GM21576 (cell line): ENCODE data around the gene C5AR1.
"Not testable (repeated sequence)": the region's sequence is repeated elsewhere in the genome, so short reads cannot be mapped to it uniquely, and the experiment has no call there.

Source experiments
- ATAC-seq: cut with Tn5 transposase; IDR thresholded peaks from one replicate; pipeline ENCODE4 v1.9.1; 2021; ENCODE audit warnings: mild to moderate bottlenecking, moderate library complexity; ENCODE audit not compliant: unreplicated experiment

Gene C5AR1

GRCh38 chr19:47362321-47362720 lies 52.7 kb downstream of the C5AR1 start:
- ATAC-seq, result no peak

- ATAC-seq, result no peak
Measured at GRCh38 chr19:47363758-47364531, 54.3 kb downstream of the C5AR1 start.

- not testable (repeated sequence) for ATAC-seq
Measured at GRCh38 chr19:47365455-47365854, 55.8 kb downstream of the C5AR1 start.

GRCh38 chr19:47370045-47370611 lies 60.5 kb downstream of the C5AR1 start:
- ATAC-seq, result no peak

- no peak for ATAC-seq
Measured at GRCh38 chr19:47371261-47371660, 61.6 kb downstream of the C5AR1 start.
